Measurements from ENCODE around the gene CORIN.

Gene CORIN

DNA sequence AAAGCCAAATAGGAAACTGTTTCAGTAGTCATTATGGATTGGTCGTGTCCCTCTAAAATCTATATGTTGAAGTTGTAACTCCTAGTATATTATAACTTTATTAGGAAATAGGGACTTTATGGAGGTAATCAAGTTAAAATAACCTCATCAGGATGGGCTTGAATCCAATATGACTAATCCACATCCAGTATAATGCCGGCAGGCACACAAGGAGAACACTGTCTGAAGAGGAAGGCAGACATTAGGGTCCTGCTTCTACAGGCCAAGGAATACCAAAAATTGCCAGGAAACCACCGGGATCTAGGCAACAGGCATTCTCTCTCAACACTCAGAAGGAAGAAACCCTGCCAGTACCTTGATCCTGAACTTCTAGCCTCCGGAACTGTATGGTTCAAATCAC lies 222.5 kb downstream of the CORIN start:
- no peak for DNase-seq
- Histone ChIP-seq H3K4me3 (ENCODE audit: insufficient read depth, low read depth, low read length, poor library complexity, severe bottlenecking) (no peak overlapping the region), H3K27ac (ENCODE audit: insufficient read depth, low read length, poor library complexity, severe bottlenecking) (no peak overlapping the region), H3K9me3 (ENCODE audit: control insufficient read depth, low read length) (no peaks in the 10 kb centered on the region), H3K27me3 (replicated peaks; ENCODE audit: control insufficient read depth, insufficient read depth, low read length, poor library complexity, severe bottlenecking) (no peaks in the 10 kb centered on the region), H3K36me3 (ENCODE audit: control insufficient read depth, insufficient read depth, low read length) (no peaks in the 10 kb centered on the region), H3K4me1 (ENCODE audit: control insufficient read depth, insufficient read depth, low read length, poor library complexity, severe bottlenecking) (no peaks in the 10 kb centered on the region)

DNA sequence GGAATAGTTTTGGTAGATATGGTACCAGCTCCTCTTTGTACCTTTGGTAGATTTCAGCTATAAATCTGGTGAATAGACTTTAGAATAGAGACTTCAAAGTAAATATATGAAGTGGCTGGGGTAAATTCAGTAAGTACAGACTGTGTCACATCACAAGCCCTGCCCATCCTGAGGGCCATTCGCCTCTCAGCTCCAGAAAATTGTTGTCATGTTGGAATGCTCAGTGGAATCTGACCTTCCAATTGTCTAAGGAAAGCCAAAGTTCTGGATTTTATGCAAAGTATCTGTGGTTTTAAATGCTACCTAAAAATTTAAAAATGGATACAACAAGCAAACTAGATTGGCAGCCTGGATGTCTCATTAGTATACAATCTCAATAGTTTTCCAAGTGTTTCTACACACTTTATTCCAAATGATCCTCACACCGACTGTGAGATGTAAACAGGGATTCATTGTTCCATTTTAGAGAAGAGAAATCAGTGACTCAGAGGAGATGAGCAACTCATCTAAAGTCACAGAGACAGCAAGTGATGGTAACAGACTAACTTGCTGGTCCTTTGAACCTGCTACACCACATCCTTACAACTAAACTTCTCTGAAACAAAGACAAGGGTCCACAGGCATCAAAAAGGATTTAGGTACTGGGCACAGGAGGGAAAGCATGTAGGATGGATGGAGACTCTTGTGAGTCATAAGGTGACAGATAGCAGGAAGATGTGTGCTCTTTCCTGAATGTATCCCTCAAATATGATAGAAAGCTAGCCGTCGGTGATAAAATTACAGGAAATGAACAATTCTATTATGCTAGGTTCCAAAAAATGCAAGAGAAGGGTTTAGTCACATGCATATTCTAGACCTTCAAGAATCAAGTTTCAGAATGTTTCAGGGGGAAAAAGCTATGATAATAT lies 225.5 kb downstream of the CORIN start:
- no peak overlapping the region for H3K4me3 ChIP-seq (ENCODE audit: insufficient read depth, low read depth, low read length, poor library complexity, severe bottlenecking)
- no peak overlapping the region for H3K27ac ChIP-seq (ENCODE audit: insufficient read depth, low read length, poor library complexity, severe bottlenecking)
- no peaks in the 10 kb centered on the region for H3K36me3 ChIP-seq (ENCODE audit: control insufficient read depth, insufficient read depth, low read length)

GRCh38 chr4:47606482-47606881 lies 231.4 kb downstream of the CORIN start:
- Histone ChIP-seq H3K27ac (ENCODE audit: insufficient read depth, low read length, poor library complexity, severe bottlenecking) (no peak overlapping the region), H3K4me3 (ENCODE audit: insufficient read depth, low read depth, low read length, poor library complexity, severe bottlenecking) (no peak overlapping the region), H3K36me3 (ENCODE audit: control insufficient read depth, insufficient read depth, low read length) (no peaks in the 10 kb centered on the region), H3K4me1 (ENCODE audit: control insufficient read depth, insufficient read depth, low read length, poor library complexity, severe bottlenecking) (no peaks in the 10 kb centered on the region), H3K9me3 (ENCODE audit: control insufficient read depth, low read length) (no peaks in the 10 kb centered on the region), H3K27me3 (replicated peaks; ENCODE audit: control insufficient read depth, insufficient read depth, low read length, poor library complexity, severe bottlenecking) (no peaks in the 10 kb centered on the region)
- DNase-seq, result no peak

More for the DNA sequence above, 225.5 kb downstream of the CORIN start:
- Histone ChIP-seq H3K9me3 (ENCODE audit: control insufficient read depth, low read length) (no peaks in the 10 kb centered on the region), H3K4me1 (ENCODE audit: control insufficient read depth, insufficient read depth, low read length, poor library complexity, severe bottlenecking) (no peaks in the 10 kb centered on the region), H3K27me3 (replicated peaks; ENCODE audit: control insufficient read depth, insufficient read depth, low read length, poor library complexity, severe bottlenecking) (no peaks in the 10 kb centered on the region)
- DNase-seq, result no peak

DNA sequence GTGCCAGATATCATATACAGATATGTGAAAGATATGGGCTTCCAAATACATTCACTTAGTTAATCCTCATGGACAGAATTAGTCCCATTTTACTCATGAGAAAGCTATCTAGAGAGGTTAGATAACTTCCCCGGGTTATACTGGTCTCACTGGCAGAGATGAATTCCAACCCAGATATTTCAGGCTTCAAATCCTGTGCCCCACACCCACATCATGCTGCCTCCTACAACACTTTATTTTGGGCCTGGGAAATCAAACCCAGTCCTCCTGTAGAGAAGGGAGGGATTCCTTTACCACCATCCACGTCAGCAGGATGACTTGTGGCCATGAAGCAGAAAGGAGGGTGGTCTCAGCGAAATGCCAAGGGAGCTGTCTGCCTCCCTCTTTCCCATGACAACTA lies 239.0 kb downstream of the CORIN start:
- Histone ChIP-seq H3K4me1 (ENCODE audit: control insufficient read depth, insufficient read depth, low read length, poor library complexity, severe bottlenecking) (no peaks in the 10 kb centered on the region), H3K27ac (ENCODE audit: insufficient read depth, low read length, poor library complexity, severe bottlenecking) (no peak overlapping the region), H3K4me3 (ENCODE audit: insufficient read depth, low read depth, low read length, poor library complexity, severe bottlenecking) (no peak overlapping the region), H3K9me3 (ENCODE audit: control insufficient read depth, low read length) (no peaks in the 10 kb centered on the region), H3K27me3 (replicated peaks; ENCODE audit: control insufficient read depth, insufficient read depth, low read length, poor library complexity, severe bottlenecking) (no peaks in the 10 kb centered on the region), H3K36me3 (ENCODE audit: control insufficient read depth, insufficient read depth, low read length) (no peaks in the 10 kb centered on the region)
- no peak for DNase-seq

GRCh38 chr4:47598320-47598719 lies 239.5 kb downstream of the CORIN start:
- no peaks in the 10 kb centered on the region for H3K27me3 ChIP-seq (replicated peaks; ENCODE audit: control insufficient read depth, insufficient read depth, low read length, poor library complexity, severe bottlenecking)
- no peaks in the 10 kb centered on the region for H3K4me1 ChIP-seq (ENCODE audit: control insufficient read depth, insufficient read depth, low read length, poor library complexity, severe bottlenecking)
- no peak overlapping the region for H3K27ac ChIP-seq (ENCODE audit: insufficient read depth, low read length, poor library complexity, severe bottlenecking)
- H3K4me3 ChIP-seq (ENCODE audit: insufficient read depth, low read depth, low read length, poor library complexity, severe bottlenecking), result no peak overlapping the region
- no peak for DNase-seq
- no peaks in the 10 kb centered on the region for H3K36me3 ChIP-seq (ENCODE audit: control insufficient read depth, insufficient read depth, low read length)
- no peaks in the 10 kb centered on the region for H3K9me3 ChIP-seq (ENCODE audit: control insufficient read depth, low read length)

GRCh38 chr4:47597696-47598095 lies 240.2 kb downstream of the CORIN start:
- no peaks in the 10 kb centered on the region for H3K36me3 ChIP-seq (ENCODE audit: control insufficient read depth, insufficient read depth, low read length)
- H3K4me3 ChIP-seq (ENCODE audit: insufficient read depth, low read depth, low read length, poor library complexity, severe bottlenecking), result no peak overlapping the region
- no peaks in the 10 kb centered on the region for H3K27me3 ChIP-seq (replicated peaks; ENCODE audit: control insufficient read depth, insufficient read depth, low read length, poor library complexity, severe bottlenecking)
- H3K4me1 ChIP-seq (ENCODE audit: control insufficient read depth, insufficient read depth, low read length, poor library complexity, severe bottlenecking), result no peaks in the 10 kb centered on the region
- H3K9me3 ChIP-seq (ENCODE audit: control insufficient read depth, low read length), result no peaks in the 10 kb centered on the region
- DNase-seq, result no peak
- H3K27ac ChIP-seq (ENCODE audit: insufficient read depth, low read length, poor library complexity, severe bottlenecking), result no peak overlapping the region

DNA sequence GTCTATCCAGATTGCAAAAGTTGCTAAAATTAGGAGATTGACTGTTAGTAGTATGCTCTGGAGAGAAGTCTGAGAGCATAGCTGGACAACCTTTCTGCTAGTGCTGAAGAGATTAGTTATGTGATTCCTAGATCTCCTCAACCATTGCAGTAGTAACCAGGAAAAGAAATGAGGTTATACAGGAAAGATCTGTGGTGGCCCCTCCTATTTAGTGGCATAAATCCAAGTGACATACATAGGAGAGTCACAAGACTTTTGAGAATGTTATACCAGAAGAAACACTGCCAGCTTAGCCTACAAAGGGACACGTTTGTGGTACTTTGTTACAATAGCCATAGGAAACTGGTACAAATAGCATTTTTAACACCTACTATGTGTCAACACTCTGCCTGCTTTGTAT lies 247.5 kb downstream of the CORIN start:
- Histone ChIP-seq H3K27ac (ENCODE audit: insufficient read depth, low read length, poor library complexity, severe bottlenecking) (no peak overlapping the region), H3K27me3 (replicated peaks; ENCODE audit: control insufficient read depth, insufficient read depth, low read length, poor library complexity, severe bottlenecking) (no peaks in the 10 kb centered on the region), H3K4me1 (ENCODE audit: control insufficient read depth, insufficient read depth, low read length, poor library complexity, severe bottlenecking) (no peaks in the 10 kb centered on the region), H3K9me3 (ENCODE audit: control insufficient read depth, low read length) (no peaks in the 10 kb centered on the region), H3K36me3 (ENCODE audit: control insufficient read depth, insufficient read depth, low read length) (no peaks in the 10 kb centered on the region), H3K4me3 (ENCODE audit: insufficient read depth, low read depth, low read length, poor library complexity, severe bottlenecking) (no peak overlapping the region)
- DNase-seq, result no peak

DNA sequence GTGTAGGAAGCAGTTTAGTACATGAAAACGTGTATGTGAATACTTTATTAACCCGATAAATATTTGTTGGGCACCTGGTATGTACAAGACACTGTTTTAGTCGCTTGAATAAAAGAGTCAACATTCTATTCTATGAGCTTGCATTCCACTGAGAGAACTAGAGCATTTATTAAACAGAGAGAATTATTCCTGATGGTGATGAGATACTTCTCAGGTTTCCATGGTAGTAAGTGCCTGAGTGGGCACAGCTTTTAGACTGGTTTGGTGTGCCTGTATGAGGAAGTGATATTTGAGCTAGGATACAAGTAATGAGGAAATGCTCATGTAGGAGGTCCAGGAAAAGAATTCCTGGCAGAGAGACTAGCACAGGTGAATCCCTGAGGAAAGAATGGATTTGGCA lies 258.6 kb downstream of the CORIN start:
- H3K9me3 ChIP-seq (ENCODE audit: control insufficient read depth, low read length), result no peaks in the 10 kb centered on the region
- H3K27me3 ChIP-seq (replicated peaks; ENCODE audit: control insufficient read depth, insufficient read depth, low read length, poor library complexity, severe bottlenecking), result no peaks in the 10 kb centered on the region
- H3K4me3 ChIP-seq (ENCODE audit: insufficient read depth, low read depth, low read length, poor library complexity, severe bottlenecking), result no peak overlapping the region
- H3K36me3 ChIP-seq (ENCODE audit: control insufficient read depth, insufficient read depth, low read length), result peaks cover 3% of the 10 kb centered on the region
- DNase-seq, result no peak
- H3K4me1 ChIP-seq (ENCODE audit: control insufficient read depth, insufficient read depth, low read length, poor library complexity, severe bottlenecking), result no peaks in the 10 kb centered on the region
- no peak overlapping the region for H3K27ac ChIP-seq (ENCODE audit: insufficient read depth, low read length, poor library complexity, severe bottlenecking)

DNA sequence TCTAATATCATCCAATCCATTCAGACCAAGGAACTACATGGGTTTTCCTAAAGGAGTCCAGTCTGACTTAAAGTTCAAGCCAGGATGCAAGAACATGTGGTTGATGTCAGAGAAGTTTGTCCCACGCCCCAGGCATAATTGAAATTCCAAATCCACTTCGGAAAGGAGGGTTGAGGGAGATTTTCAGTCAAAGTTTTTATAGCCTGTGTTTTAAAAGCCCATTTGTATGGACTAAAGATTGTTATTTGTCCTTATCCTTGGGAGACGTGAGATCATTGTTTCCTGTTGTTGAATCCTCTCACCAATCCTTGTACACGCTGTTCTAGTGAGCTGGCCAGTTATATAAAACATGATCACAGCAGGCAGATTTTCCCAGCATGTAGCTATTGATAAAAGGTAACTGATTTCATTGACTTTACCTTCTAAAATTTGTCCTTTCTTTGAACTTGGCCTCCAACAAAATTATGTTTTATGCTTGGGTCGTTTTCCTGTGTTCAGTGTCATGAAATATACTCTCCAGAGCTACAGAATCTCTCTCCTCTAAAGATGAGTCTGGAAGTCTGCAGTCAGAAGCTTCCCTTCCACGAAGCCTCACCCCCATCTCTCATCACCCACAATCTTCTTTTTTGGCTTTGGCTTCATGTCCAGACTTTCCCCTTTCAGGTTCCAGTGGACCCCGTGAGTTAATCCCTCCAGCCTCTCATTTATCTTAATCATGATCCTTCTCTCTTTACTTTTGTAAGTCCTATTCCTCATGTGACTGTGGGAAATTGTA lies 259.9 kb downstream of the CORIN start:
- Histone ChIP-seq H3K27ac (ENCODE audit: insufficient read depth, low read length, poor library complexity, severe bottlenecking) (no peak overlapping the region), H3K27me3 (replicated peaks; ENCODE audit: control insufficient read depth, insufficient read depth, low read length, poor library complexity, severe bottlenecking) (no peaks in the 10 kb centered on the region), H3K36me3 (ENCODE audit: control insufficient read depth, insufficient read depth, low read length) (peaks cover 3% of the 10 kb centered on the region), H3K4me1 (ENCODE audit: control insufficient read depth, insufficient read depth, low read length, poor library complexity, severe bottlenecking) (no peaks in the 10 kb centered on the region), H3K9me3 (ENCODE audit: control insufficient read depth, low read length) (no peaks in the 10 kb centered on the region), H3K4me3 (ENCODE audit: insufficient read depth, low read depth, low read length, poor library complexity, severe bottlenecking) (no peak overlapping the region)
- no peak for DNase-seq

- H3K4me1 ChIP-seq (ENCODE audit: control insufficient read depth, insufficient read depth, low read length, poor library complexity, severe bottlenecking), result no peaks in the 10 kb centered on the region
- peaks cover 3% of the 10 kb centered on the region for H3K36me3 ChIP-seq (ENCODE audit: control insufficient read depth, insufficient read depth, low read length)
- no peak overlapping the region for H3K27ac ChIP-seq (ENCODE audit: insufficient read depth, low read length, poor library complexity, severe bottlenecking)
- H3K9me3 ChIP-seq (ENCODE audit: control insufficient read depth, low read length), result no peaks in the 10 kb centered on the region
- H3K27me3 ChIP-seq (replicated peaks; ENCODE audit: control insufficient read depth, insufficient read depth, low read length, poor library complexity, severe bottlenecking), result no peaks in the 10 kb centered on the region
- H3K4me3 ChIP-seq (ENCODE audit: insufficient read depth, low read depth, low read length, poor library complexity, severe bottlenecking), result no peak overlapping the region
- DNase-seq, result no peak
These were observed 264.9 kb downstream of the CORIN start for GRCh38 chr4:47572981-47573380.
